HEK293 (cell line): ENCODE results near the gene AMZ1.

Experiments used
- GLIS2 ChIP-seq: fragments of 450-650 bp; formaldehyde crosslinking; IDR thresholded peaks from 2 replicates; pipeline ENCODE4 v1.5.1; 2016; ENCODE audit warnings: missing biosample characterization, missing genetic modification characterization
- IKZF3 ChIP-seq: fragments of 450-650 bp; IDR thresholded peaks from 2 replicates; pipeline ENCODE4 v1.5.0; 2018; ENCODE audit warnings: missing biosample characterization, mild to moderate bottlenecking, missing genetic modification characterization, moderate library complexity
- KLF1 ChIP-seq: fragments of 450-650 bp; formaldehyde crosslinking; IDR thresholded peaks from 2 replicates; pipeline ENCODE4 v1.5.1; 2016; ENCODE audit warnings: missing biosample characterization, missing genetic modification characterization
- KLF16 ChIP-seq: fragments of 450-650 bp; formaldehyde crosslinking; IDR thresholded peaks from 2 replicates; pipeline ENCODE4 v1.5.1; 2017; ENCODE audit warnings: missing biosample characterization, missing genetic modification characterization
- KLF7 ChIP-seq: fragments of 450-650 bp; formaldehyde crosslinking; IDR thresholded peaks from 2 replicates; pipeline ENCODE4 v1.5.1; 2016; ENCODE audit warnings: missing biosample characterization, missing genetic modification characterization, borderline replicate concordance
- MZF1 ChIP-seq: fragments of 450-650 bp; formaldehyde crosslinking; IDR thresholded peaks from 2 replicates; pipeline ENCODE4 v1.5.1; 2017; ENCODE audit warnings: missing biosample characterization, missing genetic modification characterization, borderline replicate concordance
- SCRT1 ChIP-seq: fragments of 450-650 bp; formaldehyde crosslinking; IDR thresholded peaks from 2 replicates; pipeline ENCODE4 v1.5.1; 2016; ENCODE audit warnings: missing biosample characterization, missing genetic modification characterization, borderline replicate concordance
- SP2 ChIP-seq: fragments of 450-650 bp; formaldehyde crosslinking; IDR thresholded peaks from 2 replicates; pipeline ENCODE4 v1.5.1; 2016; ENCODE audit warnings: missing biosample characterization, missing genetic modification characterization
- TRIM28 ChIP-seq: IDR thresholded peaks from 2 replicates; pipeline ENCODE4 v1.6.1; 2011; ENCODE audit warnings: low read length, control low read depth, borderline replicate concordance
- WT1 ChIP-seq: fragments of 450-650 bp; formaldehyde crosslinking; IDR thresholded peaks from 2 replicates; pipeline ENCODE4 v1.5.1; 2016; ENCODE audit warnings: missing biosample characterization, missing genetic modification characterization
- ZBTB21 ChIP-seq: fragments of 450-650 bp; formaldehyde crosslinking; IDR thresholded peaks from 2 replicates; pipeline ENCODE4 v1.5.1; 2017; ENCODE audit warnings: missing biosample characterization, missing genetic modification characterization
- ZFP41 ChIP-seq: fragments of 450-650 bp; formaldehyde crosslinking; IDR thresholded peaks from 2 replicates; pipeline ENCODE4 v1.5.1; 2016; ENCODE audit warnings: missing biosample characterization, missing genetic modification characterization, borderline replicate concordance
- ZNF133 ChIP-seq: fragments of 450-650 bp; formaldehyde crosslinking; IDR thresholded peaks from 2 replicates; pipeline ENCODE4 v1.5.1; 2016; ENCODE audit warnings: missing biosample characterization, missing genetic modification characterization
- ZNF140 ChIP-seq: fragments of 450-650 bp; formaldehyde crosslinking; IDR thresholded peaks from 2 replicates; pipeline ENCODE4 v1.5.1; 2016; ENCODE audit warnings: missing biosample characterization, missing genetic modification characterization
- ZNF146 ChIP-seq: fragments of 450-650 bp; formaldehyde crosslinking; IDR thresholded peaks from 2 replicates; pipeline ENCODE4 v1.5.1; 2016; ENCODE audit warnings: missing biosample characterization, missing genetic modification characterization
- ZNF155 ChIP-seq: fragments of 450-650 bp; formaldehyde crosslinking; IDR thresholded peaks from 2 replicates; pipeline ENCODE4 v1.5.1; 2016; ENCODE audit warnings: missing biosample characterization, missing genetic modification characterization
- ZNF169 ChIP-seq: fragments of 450-650 bp; formaldehyde crosslinking; IDR thresholded peaks from 2 replicates; pipeline ENCODE4 v1.5.1; 2016; ENCODE audit warnings: missing biosample characterization, missing genetic modification characterization
- ZNF350 ChIP-seq: fragments of 450-650 bp; formaldehyde crosslinking; IDR thresholded peaks from 2 replicates; pipeline ENCODE4 v1.5.0; 2017; ENCODE audit warnings: missing biosample characterization, mild to moderate bottlenecking, missing genetic modification characterization
- ZNF394 ChIP-seq: fragments of 450-650 bp; formaldehyde crosslinking; IDR thresholded peaks from 2 replicates; pipeline ENCODE4 v1.5.1; 2016; ENCODE audit warnings: missing biosample characterization, missing genetic modification characterization, mild to moderate bottlenecking, moderate library complexity, borderline replicate concordance
- ZNF433 ChIP-seq: fragments of 450-650 bp; formaldehyde crosslinking; IDR thresholded peaks from 2 replicates; pipeline ENCODE4 v1.5.1; 2016; ENCODE audit warnings: missing biosample characterization, missing genetic modification characterization, low read depth
- ZNF561 ChIP-seq: fragments of 450-650 bp; IDR thresholded peaks from 2 replicates; pipeline ENCODE4 v1.5.1; 2018; ENCODE audit warnings: missing biosample characterization, missing genetic modification characterization, borderline replicate concordance
- ZNF664 ChIP-seq: fragments of 450-650 bp; formaldehyde crosslinking; IDR thresholded peaks from 2 replicates; pipeline ENCODE4 v1.5.1; 2016; ENCODE audit warnings: missing biosample characterization, missing genetic modification characterization
- ZNF837 ChIP-seq: fragments of 450-650 bp; formaldehyde crosslinking; IDR thresholded peaks from 2 replicates; pipeline ENCODE4 v1.5.1; 2016; ENCODE audit warnings: missing biosample characterization, missing genetic modification characterization
- TF ChIP-seq, protein P1 (sequence below): fragments of 450-650 bp; formaldehyde crosslinking; IDR thresholded peaks from 2 replicates; pipeline ENCODE4 v1.5.1; 2017; ENCODE audit warnings: missing biosample characterization, missing genetic modification characterization
- TF ChIP-seq, protein P2 (sequence below): fragments of 450-650 bp; formaldehyde crosslinking; IDR thresholded peaks from 2 replicates; pipeline ENCODE4 v1.5.1; 2017; ENCODE audit warnings: missing biosample characterization, missing genetic modification characterization
- TF ChIP-seq, protein P3 (sequence below): fragments of 450-650 bp; IDR thresholded peaks from 2 replicates; pipeline ENCODE4 v1.5.1; 2018; ENCODE audit warnings: missing biosample characterization, mild to moderate bottlenecking, missing genetic modification characterization
- TF ChIP-seq, protein P4 (sequence below): fragments of 450-650 bp; formaldehyde crosslinking; IDR thresholded peaks from 2 replicates; pipeline ENCODE4 v1.5.1; 2017; ENCODE audit warnings: missing biosample characterization, missing genetic modification characterization
- TF ChIP-seq, protein P5 (sequence below): IDR thresholded peaks from 2 replicates; pipeline ENCODE4 v1.6.1; 2011; ENCODE audit warnings: mild to moderate bottlenecking, low read depth, low read length, borderline replicate concordance
- TF ChIP-seq, protein P6 (sequence below): fragments of 450-650 bp; formaldehyde crosslinking; IDR thresholded peaks from 2 replicates; pipeline ENCODE4 v1.5.1; 2016; ENCODE audit warnings: missing biosample characterization, missing genetic modification characterization, borderline replicate concordance

AMZ1 gene

DNA sequence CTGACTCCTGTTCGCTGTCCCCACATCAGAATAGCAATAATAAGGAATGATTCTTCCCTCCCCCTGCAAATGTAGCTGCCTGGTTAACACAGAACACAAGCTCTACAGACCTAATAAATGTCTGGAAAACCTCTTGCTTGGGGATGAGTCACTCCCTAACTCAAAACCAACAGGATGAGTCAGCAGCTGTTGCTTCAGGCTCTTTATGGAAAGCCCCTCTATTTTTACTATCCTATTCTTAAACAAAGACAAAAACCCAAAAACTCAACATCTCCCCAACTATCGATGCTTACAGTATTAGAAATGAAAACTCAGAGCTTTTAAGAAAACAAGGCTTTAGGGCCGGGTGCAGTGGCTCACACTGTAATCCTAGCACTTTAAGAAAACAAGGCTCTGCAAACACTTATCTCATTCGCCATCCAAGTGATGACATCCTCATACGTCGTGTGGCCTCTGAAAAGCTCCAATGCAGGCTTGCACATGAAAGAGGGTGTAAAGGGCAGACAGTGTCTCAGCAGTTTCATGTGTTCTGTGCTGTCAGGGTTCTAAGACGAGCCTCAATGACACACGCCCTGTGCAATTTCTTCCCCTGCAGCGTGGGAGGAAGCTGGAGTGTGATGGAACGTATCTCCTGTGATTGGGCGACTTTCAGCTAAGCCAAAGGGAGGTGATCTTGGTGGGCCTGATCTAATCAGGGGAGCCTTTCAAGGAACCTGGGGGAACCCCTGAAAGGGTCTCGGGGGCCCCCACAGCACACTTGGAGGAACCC, 70.1 kb downstream of the AMZ1 start (continued):
- TF ChIP-seq ZNF394 (tag by site-specific recombination) (peak; percentile 43; the same call in 1 of the 2 replicates), ZNF664 (tag by site-specific recombination) (no peak), ZNF140 (tag by site-specific recombination) (no peak), ZNF146 (no peak), KLF7 (no peak), ZNF350 (tag by site-specific recombination) (no peak), ZNF561 (no peak), ZNF133 (tag by site-specific recombination) (no peak), IKZF3 (tag by site-specific recombination) (no peak), ZNF169 (tag by site-specific recombination) (no peak), ZFP41 (tag by site-specific recombination) (no peak), ZNF433 (tag by site-specific recombination) (no peak), GLIS2 (tag by site-specific recombination) (no peak), MZF1 (no peak; the same call in 1 of the 2 replicates), SP2 (tag by site-specific recombination) (peak; percentile 23; the same call in 1 of the 2 replicates), KLF16 (tag by site-specific recombination) (no peak), WT1 (tag by site-specific recombination) (peak; percentile 72), SCRT1 (tag by site-specific recombination) (peak; percentile 90), KLF1 (no peak), ZBTB21 (tag by site-specific recombination) (peak; percentile 87), TRIM28 (peak; percentile 66), ZNF837 (no peak), ZNF155 (no peak)
- TF ChIP-seq, protein P1, sequence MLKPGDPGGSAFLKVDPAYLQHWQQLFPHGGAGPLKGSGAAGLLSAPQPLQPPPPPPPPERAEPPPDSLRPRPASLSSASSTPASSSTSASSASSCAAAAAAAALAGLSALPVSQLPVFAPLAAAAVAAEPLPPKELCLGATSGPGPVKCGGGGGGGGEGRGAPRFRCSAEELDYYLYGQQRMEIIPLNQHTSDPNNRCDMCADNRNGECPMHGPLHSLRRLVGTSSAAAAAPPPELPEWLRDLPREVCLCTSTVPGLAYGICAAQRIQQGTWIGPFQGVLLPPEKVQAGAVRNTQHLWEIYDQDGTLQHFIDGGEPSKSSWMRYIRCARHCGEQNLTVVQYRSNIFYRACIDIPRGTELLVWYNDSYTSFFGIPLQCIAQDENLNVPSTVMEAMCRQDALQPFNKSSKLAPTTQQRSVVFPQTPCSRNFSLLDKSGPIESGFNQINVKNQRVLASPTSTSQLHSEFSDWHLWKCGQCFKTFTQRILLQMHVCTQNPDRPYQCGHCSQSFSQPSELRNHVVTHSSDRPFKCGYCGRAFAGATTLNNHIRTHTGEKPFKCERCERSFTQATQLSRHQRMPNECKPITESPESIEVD (tag by site-specific recombination) = peak; percentile 89
- TF ChIP-seq, protein P2, sequence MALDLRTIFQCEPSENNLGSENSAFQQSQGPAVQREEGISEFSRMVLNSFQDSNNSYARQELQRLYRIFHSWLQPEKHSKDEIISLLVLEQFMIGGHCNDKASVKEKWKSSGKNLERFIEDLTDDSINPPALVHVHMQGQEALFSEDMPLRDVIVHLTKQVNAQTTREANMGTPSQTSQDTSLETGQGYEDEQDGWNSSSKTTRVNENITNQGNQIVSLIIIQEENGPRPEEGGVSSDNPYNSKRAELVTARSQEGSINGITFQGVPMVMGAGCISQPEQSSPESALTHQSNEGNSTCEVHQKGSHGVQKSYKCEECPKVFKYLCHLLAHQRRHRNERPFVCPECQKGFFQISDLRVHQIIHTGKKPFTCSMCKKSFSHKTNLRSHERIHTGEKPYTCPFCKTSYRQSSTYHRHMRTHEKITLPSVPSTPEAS (tag by site-specific recombination) = no peak
- TF ChIP-seq, protein P3, sequence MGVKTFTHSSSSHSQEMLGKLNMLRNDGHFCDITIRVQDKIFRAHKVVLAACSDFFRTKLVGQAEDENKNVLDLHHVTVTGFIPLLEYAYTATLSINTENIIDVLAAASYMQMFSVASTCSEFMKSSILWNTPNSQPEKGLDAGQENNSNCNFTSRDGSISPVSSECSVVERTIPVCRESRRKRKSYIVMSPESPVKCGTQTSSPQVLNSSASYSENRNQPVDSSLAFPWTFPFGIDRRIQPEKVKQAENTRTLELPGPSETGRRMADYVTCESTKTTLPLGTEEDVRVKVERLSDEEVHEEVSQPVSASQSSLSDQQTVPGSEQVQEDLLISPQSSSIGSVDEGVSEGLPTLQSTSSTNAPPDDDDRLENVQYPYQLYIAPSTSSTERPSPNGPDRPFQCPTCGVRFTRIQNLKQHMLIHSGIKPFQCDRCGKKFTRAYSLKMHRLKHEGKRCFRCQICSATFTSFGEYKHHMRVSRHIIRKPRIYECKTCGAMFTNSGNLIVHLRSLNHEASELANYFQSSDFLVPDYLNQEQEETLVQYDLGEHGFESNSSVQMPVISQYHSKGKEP (tag by site-specific recombination) = 0 out of 2 replicates have a peak, but pooled peaks have one; percentile 45
- TF ChIP-seq, protein P4, sequence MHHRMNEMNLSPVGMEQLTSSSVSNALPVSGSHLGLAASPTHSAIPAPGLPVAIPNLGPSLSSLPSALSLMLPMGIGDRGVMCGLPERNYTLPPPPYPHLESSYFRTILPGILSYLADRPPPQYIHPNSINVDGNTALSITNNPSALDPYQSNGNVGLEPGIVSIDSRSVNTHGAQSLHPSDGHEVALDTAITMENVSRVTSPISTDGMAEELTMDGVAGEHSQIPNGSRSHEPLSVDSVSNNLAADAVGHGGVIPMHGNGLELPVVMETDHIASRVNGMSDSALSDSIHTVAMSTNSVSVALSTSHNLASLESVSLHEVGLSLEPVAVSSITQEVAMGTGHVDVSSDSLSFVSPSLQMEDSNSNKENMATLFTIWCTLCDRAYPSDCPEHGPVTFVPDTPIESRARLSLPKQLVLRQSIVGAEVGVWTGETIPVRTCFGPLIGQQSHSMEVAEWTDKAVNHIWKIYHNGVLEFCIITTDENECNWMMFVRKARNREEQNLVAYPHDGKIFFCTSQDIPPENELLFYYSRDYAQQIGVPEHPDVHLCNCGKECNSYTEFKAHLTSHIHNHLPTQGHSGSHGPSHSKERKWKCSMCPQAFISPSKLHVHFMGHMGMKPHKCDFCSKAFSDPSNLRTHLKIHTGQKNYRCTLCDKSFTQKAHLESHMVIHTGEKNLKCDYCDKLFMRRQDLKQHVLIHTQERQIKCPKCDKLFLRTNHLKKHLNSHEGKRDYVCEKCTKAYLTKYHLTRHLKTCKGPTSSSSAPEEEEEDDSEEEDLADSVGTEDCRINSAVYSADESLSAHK (tag by site-specific recombination) = peak; percentile 68
- TF ChIP-seq, protein P5, sequence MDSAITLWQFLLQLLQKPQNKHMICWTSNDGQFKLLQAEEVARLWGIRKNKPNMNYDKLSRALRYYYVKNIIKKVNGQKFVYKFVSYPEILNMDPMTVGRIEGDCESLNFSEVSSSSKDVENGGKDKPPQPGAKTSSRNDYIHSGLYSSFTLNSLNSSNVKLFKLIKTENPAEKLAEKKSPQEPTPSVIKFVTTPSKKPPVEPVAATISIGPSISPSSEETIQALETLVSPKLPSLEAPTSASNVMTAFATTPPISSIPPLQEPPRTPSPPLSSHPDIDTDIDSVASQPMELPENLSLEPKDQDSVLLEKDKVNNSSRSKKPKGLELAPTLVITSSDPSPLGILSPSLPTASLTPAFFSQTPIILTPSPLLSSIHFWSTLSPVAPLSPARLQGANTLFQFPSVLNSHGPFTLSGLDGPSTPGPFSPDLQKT = no peak
- TF ChIP-seq, protein P6, sequence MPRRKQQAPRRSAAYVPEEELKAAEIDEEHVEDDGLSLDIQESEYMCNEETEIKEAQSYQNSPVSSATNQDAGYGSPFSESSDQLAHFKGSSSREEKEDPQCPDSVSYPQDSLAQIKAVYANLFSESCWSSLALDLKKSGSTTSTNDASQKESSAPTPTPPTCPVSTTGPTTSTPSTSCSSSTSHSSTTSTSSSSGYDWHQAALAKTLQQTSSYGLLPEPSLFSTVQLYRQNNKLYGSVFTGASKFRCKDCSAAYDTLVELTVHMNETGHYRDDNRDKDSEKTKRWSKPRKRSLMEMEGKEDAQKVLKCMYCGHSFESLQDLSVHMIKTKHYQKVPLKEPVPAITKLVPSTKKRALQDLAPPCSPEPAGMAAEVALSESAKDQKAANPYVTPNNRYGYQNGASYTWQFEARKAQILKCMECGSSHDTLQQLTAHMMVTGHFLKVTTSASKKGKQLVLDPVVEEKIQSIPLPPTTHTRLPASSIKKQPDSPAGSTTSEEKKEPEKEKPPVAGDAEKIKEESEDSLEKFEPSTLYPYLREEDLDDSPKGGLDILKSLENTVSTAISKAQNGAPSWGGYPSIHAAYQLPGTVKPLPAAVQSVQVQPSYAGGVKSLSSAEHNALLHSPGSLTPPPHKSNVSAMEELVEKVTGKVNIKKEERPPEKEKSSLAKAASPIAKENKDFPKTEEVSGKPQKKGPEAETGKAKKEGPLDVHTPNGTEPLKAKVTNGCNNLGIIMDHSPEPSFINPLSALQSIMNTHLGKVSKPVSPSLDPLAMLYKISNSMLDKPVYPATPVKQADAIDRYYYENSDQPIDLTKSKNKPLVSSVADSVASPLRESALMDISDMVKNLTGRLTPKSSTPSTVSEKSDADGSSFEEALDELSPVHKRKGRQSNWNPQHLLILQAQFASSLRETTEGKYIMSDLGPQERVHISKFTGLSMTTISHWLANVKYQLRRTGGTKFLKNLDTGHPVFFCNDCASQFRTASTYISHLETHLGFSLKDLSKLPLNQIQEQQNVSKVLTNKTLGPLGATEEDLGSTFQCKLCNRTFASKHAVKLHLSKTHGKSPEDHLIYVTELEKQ (tag by site-specific recombination) = no peak
